ENCODE data around the gene C9orf85.

C9orf85 gene

DNA sequence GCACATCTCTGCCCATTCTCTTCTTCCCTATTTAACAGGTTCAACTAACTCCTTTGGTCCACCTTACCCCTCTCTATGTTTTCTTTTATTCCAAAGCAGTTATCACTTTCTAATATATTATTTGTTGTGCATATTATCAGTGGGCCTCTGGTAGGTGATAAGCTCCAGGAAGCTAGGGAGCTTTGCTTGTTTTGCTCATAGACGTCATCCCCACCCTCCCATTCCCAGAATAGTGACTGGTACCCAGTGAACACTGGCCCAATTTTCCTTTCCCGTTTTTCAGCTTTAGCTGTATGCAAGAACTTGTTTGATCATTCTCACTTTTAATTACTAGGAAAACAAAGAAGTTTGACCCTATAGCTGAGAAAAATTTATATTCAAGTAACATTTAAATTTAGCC is 7.4 kb upstream of the C9orf85 start:
- DNase-seq (ENCODE audit: low spot score): no peak

DNA sequence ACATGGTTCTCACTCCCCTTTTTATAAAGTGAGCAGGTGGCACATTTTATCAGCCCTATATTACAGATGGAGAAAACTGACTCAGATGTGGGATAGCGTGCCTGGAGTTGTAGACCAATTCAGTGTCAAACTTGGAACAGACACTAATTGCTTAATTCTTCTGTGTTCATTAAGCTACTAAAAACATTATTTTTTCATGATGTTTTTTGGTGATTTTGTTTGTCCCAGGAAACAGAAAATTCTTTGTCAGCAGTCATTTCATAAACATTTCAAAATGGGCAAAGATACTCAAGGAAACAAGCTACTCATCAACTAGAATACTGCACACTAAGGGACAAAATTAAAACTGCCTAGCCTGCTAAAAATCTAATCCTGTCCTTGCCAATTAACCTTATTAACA is 2.6 kb upstream of the C9orf85 start:
- DNase-seq (ENCODE audit: low spot score): no peak

DNA sequence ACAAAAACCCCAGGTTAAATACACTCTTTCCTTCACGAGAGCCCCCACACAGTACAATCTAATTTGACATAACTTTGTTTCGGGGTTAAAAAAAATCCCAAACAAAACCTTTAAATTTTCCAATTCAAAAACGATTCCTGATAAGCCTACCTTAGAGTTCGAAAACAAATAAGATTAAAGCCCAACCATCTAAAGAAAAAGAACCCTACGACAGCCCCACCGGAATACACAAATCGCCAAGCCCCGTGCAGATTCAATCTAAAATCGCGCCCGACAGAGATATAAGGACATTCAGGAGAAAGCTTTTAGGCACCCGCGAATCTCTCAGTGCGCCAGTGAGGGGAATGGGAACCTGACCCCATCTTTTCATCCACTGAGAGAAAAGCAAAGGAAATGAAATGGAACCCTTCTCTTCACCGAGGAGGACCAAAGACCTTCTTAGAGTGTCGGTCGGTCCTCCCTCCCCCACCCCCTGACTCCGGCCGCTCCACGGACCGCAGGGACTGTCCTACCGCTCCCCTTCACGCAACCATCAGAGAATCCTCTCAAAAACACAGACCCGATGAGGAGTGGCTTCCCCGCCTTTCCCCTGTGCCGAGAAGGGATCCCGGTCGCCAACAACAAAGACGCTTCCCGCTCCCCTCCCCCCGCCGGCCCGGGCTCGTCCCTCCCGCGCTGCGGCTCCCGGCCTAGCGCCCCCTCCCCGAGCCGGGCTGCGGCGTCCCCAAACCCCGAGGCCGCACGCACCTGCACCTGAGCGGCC is 1.4 kb upstream of the C9orf85 start:
- DNase-seq (ENCODE audit: low spot score): no peak

- DNase-seq (ENCODE audit: low spot score): no peak
Observed at GRCh38 chr9:71910650-71911060, 784 bp upstream of the C9orf85 start.

DNA sequence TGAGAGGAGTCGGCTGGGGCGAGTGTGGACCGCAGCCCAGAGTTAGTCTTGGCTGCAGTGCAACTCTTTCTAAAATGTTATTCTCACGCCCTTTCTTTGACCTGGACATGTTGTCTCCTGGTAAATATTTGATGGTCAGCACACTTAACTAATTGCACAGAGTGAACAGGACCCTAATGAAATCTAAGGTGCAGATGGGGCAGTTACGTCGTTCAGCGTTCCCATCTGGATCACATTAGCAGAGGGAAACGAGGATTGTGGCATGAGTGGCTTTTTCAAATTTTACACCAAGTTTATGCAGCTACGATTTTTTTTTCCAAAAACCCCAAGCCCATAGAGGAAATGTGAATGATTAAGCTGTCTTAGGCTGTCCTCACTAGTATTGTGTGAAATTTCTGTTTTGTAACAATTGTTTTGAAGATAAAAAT is 483 bp downstream of the C9orf85 start:
- no peak for DNase-seq (ENCODE audit: low spot score)

DNA sequence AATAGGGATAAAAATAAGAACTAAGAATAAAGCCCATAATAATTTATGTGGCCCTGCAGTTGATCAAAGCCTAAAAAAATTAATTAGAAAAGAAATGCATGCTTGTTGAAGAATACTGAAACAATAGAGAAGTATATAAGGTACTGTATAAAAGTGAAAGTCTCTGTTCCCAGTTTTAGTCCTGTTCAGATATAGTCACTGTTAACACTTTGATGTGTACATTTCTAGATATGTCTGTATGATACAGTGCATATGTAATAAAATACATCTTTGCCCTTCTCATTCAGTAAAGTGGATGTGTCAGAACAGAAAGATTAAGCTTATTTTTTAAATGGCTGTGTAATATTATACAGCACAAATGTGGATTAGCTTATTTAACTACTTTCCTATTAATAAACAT is 4.1 kb downstream of the C9orf85 start:
- no peak for DNase-seq (ENCODE audit: low spot score)

GRCh38 chr9:71916834-71917534 is 5.5 kb downstream of the C9orf85 start:
- no peak for DNase-seq (ENCODE audit: low spot score)

- no peak for DNase-seq (ENCODE audit: low spot score)
Observed at GRCh38 chr9:71918419-71918818, 7.0 kb downstream of the C9orf85 start.

GRCh38 chr9:71920456-71921189 is 9.2 kb downstream of the C9orf85 start:
- no peak for DNase-seq (ENCODE audit: low spot score)

GRCh38 chr9:71921190-71921814 is 9.9 kb downstream of the C9orf85 start:
- DNase-seq (ENCODE audit: low spot score): no peak

GRCh38 chr9:71924576-71924975 is 13.1 kb downstream of the C9orf85 start:
- no peak for DNase-seq (ENCODE audit: low spot score)

- no peak for DNase-seq (ENCODE audit: low spot score)
Observed at GRCh38 chr9:71925834-71926233, 14.4 kb downstream of the C9orf85 start.

- no peak for DNase-seq (ENCODE audit: low spot score)
Observed at GRCh38 chr9:71928376-71928775, 16.9 kb downstream of the C9orf85 start.

DNA sequence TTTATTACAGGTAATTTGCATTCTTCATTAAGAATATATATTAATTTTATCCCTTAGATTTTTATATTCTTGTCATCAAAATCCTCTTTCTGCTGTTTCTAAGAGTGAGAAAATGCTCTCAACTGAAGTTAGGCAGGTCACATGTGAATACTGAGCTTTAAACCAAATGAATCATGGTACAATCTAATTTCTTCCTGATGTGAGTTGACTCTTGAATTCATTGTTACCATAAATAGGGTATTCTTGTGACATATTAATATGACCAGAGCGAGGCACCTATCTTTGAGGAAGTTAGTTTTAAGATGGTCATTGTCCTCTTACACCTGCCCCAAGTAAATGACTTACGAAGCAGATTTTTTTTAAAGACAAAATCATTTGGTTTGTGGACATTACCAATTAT is 17.4 kb downstream of the C9orf85 start:
- no peak for DNase-seq (ENCODE audit: low spot score)

DNA sequence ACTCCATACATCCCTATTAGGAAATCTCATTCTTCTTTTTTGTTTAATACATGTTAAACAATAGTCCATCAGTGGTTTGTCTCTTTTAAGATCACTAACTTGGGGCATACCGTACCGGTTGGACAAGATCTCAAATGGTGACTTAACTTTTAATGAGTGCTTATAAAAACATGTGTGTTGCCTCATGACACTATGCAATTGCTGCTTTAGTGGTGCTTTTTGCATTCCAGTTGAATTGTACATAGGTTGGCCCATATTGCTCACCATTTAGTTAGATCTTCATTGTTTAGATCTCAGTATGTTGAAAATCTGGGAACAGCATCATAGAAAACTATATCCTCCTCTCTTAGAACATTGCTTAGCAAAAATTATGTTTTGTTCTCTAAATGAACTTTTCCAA is 17.8 kb downstream of the C9orf85 start:
- DNase-seq (ENCODE audit: low spot score): no peak

- DNase-seq (ENCODE audit: low spot score): no peak
Observed at GRCh38 chr9:71929791-71930440, 18.5 kb downstream of the C9orf85 start.

DNA sequence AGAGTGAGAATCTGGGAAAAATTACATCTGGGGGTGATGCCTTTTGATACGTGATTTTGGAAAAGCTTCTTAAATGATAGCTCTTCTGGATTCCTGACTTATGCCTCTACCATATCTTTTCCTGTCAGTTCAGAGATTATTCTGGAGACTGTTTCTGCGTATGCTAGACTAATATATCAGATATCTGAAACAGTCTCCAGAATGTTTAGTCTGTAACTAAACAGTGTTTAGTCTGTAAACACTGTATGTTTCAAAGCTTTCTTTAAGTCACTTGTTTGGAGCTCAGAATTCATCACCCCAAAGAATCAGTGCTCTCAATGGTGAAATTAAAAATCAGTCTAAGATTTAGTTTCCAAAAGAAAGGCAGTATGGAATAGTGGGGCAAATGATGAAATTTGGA is 19.7 kb downstream of the C9orf85 start:
- no peak for DNase-seq (ENCODE audit: low spot score)

DNA sequence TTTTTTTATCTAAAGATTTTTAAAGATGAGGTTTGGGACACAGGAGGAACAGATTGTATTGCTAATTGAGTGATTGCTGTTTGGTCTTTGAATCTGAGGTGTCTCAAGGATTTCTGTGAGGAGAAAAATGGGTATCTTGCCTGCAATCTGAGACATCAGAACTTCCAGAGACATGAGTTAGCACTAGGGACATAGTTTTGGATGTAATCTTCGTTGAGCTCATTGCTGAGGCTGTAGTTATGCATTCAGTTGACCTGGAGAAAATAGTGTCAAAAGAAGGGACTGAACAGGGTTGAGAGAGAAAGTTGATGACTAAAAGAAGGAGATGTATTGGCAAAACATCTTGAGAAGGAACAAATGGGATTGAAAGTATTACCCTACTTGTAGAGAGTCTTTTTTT is 24.6 kb downstream of the C9orf85 start:
- DNase-seq (ENCODE audit: low spot score): no peak

DNA sequence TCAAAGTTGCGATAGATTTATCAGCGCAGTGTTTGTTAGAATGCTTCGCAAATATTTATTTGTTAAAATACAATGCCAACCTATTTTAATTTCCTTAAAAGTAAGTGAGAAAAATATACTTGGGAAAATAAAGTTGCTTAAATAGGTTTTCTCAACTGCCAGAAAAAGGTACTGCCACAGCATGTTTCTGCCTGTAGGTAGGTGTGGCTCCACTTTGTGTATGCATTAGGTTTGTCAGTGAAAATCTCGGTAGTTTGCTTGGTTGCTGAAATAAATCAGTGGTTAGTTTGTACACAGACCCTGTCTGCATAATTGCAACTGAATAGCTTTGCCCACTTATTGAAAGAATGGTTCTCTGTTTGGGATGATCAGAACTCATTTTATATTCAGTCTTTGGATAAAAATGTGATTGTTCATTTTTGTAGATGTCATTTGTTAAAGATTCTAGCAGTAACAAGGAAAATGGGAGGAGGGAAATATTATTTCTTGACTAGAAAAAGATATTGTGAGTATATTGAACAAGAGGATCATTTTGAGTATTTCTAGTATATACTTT is 25.7 kb downstream of the C9orf85 start:
- DNase-seq (ENCODE audit: low spot score): no peak

GRCh38 chr9:71937898-71938297 is 26.5 kb downstream of the C9orf85 start:
- no peak for DNase-seq (ENCODE audit: low spot score)

DNA sequence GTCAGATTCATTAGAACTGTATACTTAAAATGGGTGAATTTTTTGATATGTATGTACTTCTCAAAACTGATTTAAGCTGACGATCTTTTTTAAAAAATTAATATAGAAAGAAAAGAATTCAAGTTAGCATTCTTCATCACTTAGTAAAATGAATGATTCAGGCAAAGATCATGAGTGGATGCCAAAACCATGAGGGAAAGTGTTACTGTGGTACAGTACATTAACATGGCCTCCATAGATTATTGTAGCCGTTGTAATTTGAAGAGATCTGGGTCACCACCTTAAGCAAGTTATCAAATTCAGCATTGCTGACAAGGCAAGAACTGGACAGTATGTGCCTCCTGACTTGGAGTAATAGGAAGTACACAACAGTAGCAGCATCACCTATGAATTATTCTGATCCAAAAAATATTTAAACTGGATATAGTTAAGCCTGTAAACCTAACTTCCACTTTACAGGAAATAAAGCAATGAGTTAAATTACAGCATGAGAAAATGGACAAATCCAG is 29.7 kb downstream of the C9orf85 start:
- no peak for DNase-seq (ENCODE audit: low spot score)
